Stimulated activated CD4-positive, alpha-beta T cell treated with anti-CD3 and anti-CD28 coated beads, Interleukin-4, amount 100 ng/mL, for 1 hour (primary cell): Measurements from ENCODE around the gene OPA1.
"Not testable (repeated sequence)": the region's sequence is repeated elsewhere in the genome, so short reads cannot be mapped to it uniquely, and the experiment has no call there.

Experiments
- DNase-seq: peaks from one replicate; pipeline ENCODE4 v3.0.0-alpha.2; 2020

Gene OPA1

DNA sequence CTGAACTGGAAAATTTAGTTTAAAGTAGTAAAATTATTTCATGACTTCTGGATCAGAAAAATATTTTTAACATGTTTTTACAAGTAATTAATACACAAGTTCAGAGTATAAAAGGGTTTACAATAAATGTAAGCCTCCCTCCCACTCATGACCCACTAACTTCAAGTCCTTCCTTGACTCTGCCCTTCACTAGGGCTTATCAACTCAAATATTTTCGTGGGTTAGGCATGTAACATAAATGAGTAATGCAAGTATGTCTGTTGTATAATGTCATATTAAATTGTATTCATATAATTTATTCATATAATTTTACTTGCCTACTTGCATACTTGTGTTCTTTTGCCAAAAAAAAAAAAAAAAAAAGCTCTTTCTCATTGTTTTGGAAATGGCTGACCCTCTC lies 3.4 kb upstream of the OPA1 start:
- no peak for DNase-seq

DNA sequence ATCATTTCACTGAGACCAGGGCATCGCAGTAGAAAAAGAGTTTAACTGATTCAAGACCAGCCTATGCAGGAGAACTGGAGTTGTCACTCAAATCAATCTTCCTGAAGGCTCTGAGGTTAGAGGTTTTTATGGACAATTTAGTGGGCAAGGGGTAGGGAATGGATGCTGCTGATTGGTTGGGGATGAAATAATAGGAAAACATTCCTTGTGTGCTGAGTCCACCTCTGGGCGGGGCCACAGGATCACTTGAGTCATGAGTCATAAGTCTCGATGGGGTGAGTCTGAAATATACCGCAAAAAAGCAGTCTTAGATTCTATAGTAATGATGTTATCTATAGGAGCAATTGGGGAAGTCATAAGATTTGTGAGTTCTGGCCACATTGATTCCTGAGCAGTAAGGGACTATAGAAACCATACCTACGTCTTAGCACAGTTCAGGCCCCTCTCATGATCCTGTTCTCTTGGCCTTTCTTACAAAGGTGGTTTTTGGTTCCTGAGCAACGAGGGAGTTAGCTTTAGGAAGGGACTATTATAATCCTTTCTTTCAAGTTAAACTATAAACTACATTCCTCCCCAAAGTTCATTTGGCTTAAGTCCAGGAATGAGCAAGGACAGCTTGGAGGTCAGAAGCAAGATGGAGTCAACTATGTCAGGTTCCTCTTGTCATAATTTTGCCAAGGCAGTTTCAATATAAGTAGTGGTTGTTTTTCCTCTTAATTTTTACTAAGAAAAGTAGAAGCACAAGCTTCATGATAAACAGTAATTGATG lies 2.7 kb upstream of the OPA1 start:
- no peak for DNase-seq

DNA sequence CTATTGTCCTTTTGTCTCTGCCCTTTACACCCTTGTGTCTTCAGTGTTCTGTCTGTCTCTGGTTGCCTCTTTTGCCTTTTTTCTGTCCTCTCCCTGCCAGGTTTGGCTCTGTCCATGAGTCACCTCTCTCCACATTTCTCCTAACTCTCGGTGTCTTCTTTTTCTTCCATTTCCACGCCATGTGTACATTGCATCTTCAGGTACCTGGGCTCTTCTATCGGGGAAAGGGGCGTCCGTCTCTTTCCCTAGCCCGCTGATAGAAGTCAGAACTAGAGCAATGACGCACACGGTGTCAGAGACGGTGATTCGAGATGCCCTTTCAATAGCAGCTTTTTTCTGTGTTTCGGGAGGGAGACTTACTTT lies 641 bp downstream of the OPA1 start:
- DNase-seq = peak; percentile 33

DNA sequence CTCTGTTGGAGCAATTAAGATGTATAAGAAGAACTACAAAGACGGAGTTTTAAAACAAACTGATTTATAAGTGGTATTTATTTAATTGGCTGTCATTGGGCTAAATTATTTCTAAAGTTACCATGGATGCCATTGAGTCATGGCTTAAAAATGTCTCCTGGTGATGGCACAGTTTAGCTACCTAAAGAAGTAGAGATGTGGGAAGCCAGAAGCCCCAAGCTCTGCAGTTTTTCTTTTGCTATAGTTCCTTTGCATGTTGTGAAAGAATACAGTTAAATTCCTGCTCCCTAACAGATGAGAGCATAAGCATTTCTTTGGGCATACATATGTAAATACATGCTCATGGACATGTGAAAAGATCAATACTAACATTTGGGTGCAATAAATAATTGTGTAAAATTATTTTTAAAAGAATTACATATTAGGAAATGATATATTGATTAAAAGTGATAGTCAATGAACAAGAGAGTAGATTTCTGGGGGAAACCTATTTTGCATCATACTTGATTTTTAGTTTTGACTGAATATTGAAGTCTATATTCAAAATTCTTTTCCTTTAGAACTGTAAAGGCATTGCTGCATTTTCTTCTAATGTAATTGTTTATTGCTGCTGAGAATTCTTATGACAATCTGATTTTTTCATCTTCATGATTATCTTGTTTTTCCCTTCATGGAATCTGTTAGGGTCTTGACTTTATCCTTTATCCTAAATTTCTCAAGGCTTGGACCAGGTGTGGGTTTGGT lies 2.1 kb downstream of the OPA1 start:
- no peak for DNase-seq

DNA sequence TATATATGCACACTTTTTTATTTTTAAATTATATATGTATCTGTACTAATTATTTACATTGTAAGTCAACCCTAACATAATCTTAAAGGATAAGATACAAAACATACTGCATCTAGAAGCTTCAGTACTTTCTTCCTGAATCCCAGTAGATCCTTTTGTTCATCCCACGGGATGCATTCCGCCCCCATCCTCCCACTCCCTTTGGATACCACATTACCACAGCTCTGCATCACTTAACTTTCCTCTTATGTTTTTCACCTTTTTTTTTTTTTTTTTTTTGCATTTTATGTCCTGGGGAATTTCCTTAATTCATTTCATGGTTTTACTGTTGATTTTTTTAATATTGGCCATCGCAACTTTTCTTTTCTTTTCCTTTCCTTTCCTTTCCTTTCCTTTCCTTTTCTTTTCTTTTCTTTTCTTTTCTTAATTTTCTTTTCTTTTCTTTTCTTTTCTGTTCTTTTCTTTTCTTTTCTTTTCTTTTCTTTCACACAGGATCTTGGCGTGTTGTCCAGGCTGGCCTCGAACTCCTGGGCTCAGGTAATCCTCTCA lies 3.0 kb downstream of the OPA1 start:
- DNase-seq = no peak

DNA sequence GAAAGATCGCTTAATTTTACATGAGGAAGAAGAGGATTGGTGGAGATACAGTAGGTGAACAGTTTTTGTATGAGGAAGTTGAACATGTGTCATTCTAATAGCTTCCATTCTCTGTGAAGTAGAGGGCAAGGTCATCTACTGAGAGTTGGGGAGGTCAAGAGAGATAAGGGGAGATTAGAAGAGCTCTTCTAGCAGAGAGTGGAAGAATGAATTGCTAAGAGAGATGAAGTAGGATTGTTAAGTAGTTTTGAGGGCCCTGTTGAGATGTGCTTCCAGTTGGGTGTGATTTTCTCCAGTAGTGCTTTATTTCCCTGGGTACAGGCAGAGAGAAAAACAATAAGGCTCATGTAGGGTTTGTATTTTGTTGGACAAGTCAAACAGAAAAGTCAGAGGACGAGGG lies 5.2 kb downstream of the OPA1 start:
- no peak for DNase-seq

DNA sequence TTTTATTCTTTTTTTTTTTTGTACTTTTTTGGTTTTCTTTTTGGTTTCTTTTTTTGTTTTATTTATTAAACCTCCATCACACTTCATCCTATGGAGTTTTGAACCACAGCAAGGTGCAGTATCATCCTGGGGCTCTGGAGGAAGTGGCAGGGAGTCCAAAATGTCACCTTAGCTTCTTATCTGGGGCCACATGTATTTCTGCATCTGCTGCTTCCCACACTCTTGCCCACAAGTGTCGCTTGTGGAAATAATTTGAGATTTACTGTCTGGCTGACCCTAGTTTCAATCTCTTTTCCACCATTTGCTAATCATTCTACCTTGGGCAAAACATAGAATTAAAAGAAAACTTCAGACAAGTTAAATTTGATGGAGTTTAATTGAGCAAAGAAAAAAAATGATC lies 6.4 kb downstream of the OPA1 start:
- DNase-seq = no peak

DNA sequence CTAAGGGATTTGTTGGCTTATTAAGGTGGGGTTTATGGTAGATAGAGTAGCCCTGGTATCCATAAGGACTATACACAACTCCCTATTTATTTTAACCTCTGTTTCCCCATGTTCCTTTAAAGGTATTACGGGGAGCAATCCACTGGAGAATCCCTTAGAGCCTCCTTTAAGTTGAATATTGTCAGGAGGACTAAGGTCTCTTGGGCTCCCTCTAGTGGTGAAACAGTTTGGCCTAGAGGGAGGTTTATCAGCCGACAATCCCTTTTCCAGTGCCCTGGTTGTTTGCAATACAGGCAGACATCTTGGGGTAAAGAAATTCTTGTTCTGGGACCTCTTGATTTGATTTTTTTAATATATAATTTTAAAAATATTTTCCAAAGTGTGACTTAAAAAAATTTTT lies 12.9 kb downstream of the OPA1 start:
- peak; percentile 19 for DNase-seq

DNA sequence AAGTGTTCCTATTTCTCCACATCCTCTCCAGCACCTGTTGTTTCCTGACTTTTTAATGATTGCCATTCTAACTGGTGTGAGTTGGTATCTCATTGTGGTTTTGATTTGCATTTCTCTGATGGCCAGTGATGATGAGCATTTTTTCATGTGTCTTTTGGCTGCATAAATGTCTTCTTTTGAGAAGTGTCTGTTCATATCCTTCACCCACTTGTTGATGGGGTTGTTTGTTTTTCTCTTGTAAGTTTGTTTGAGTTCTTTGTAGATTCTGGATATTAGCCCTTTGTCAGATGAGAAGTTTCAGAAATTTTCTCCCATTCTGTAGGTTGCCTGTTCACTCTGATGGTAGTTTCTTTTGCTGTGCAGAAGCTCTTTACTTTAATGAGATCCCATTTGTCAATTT lies 13.9 kb downstream of the OPA1 start:
- not testable (repeated sequence) for DNase-seq

DNA sequence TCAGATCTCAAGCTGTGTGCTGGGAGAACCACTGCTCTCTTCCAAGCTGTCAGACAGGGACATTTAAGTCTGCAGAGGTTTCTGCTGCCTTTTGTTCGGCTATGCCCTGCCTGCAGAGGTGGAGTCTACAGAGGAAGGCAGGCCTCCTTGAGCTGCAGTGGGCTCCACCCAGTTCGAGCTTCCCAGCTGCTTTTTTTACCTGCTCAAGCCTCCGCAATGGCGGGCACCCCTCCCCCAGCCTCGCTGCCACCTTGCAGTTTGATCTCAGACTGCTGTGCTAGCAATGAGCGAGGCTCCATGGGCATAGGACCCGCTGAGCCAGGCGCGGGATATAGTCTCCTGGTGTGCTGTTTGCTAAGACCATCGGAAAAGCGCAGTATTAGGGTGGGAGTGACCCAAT lies 17.5 kb downstream of the OPA1 start:
- not testable (repeated sequence) for DNase-seq

DNA sequence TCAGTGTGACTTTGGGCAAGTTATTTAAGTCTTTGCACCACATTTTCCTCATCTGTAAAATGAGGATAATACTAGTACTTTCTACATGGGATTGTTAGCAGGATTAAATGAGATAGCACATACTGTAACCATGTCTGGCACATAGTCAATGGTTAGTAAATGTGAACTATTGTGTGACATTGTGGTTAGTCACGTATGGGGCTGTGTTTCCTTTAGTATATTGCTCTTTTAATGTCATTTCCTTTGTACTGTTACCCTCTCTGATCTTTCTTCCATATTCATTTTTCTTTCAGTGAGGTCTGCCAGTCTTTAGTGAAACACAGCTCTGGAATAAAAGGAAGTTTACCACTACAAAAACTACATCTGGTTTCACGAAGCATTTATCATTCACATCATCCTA lies 21.4 kb downstream of the OPA1 start:
- DNase-seq = no peak

DNA sequence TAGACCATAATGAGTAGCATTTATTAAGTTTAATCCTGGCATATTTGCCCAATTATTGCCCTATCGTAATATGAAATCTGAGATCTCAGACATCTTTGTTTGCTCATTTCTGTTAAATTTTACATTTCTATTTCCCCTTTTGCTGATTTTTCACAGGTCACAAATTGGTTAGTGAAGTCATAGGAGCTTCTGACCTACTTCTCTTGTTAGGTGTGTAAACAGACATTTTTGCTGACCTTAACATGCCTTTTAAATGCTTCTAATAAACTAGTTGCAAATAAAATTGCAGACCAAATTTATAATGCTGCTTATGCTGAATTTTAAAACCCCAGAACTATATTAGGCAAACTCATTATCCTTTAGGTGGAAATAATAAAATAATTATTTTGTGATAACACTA lies 24.6 kb downstream of the OPA1 start:
- DNase-seq = no peak

DNA sequence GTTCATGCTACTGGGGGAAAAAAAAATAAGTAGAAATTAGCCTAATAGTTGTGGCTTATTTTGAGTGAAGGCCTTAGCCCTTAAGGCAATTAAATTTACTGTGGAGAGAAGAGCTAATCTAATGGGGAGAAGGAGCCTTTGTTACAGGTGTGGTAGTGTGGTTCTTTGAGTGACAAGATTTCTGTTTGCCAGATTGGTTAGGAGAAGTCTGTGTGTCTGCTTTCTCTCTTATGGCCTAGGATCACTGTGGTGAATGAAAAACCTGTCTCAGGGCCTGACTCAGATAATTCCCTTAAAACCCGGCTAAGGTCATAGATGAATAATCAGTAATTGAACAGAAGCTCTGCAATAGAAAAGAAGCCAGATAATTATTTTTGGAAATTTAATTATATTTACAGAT lies 27.0 kb downstream of the OPA1 start:
- no peak for DNase-seq

DNA sequence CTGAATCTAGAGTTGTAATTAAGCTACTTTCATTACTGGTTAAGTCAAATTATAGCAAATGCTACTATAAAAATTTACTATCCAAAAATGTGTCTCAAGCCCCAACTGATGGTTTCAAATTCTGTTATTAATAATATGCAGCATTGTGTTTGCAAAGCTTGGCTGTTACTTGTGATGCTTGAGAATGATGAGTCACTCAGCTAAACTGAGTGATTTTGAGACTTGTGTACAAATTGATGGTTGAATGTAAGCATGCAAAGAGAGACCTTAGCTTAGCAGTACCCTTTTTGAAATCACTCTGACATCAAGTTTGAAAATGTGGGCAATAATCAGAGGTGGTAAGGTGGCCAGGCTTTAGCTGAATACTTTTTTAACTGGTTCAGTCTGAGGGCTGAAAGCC lies 27.6 kb downstream of the OPA1 start:
- no peak for DNase-seq

DNA sequence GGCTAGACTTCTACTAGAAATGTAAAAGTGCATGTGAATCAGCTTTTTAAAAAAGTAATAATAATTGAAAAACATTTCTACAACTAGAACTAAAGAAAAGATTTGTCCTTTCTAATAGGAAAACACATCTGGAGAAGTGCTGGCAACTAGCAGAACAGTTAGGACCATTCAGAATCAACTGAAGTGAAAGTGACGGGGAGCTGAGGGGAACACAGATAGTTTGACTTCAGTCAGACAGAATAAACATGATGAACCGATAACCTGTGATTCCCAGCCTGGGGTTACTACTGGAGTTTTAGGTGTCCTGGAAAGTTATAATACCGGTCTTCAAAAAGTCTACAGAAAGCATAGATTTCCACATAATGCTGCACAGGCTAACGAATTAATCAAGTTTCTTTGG lies 28.1 kb downstream of the OPA1 start:
- DNase-seq = no peak

DNA sequence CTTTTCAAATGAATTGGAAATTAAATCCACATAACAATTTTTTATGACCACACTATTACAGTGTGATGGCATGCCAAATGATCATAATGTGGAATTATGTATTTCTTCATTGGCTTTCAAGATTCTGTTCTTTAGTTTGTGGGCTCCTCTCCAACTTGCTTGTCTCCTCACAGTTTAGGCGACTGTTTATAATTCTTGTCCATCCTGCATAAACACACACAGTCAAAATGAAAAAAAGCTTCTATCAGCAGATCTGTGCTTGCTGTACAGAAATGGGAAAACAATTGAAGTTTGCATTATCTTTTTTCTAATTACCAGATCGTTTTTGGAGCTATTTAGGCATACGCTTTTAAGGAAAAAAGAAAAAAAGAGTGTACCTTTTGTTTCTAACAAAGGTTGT lies 37.0 kb downstream of the OPA1 start:
- no peak for DNase-seq

DNA sequence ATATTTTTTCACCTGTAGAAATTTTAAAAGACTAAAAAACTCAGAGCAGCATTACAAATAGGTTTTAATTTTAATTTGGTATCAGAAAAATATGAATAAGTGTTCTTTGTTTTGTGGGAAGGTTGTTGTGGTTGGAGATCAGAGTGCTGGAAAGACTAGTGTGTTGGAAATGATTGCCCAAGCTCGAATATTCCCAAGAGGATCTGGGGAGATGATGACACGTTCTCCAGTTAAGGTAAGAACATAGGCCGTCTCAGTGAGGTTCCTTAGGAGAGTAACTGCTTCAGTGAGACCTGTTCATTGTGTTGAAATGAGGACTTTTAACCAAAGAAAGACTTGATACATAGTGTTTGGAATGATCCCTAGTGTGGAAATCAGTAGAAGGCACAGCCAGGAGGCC lies 44.8 kb downstream of the OPA1 start:
- DNase-seq = no peak

DNA sequence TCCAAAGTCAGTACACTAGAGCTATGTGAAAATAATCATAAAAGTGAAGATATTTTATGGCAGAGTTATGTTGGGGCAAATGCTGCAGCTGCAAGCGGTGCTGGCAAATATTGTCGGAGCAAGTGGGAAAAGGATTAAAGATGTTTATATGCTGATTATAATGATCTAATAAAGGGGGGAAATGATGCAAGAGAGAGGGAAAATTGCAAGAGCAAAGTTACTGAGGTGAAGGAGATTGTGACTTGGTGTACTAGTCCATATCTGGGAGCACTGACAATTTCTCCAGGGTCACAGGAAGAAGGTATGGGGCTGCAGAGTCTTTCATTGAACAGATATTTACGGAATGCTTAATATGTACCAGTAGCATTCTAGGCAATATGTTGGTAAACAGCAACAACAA lies 45.8 kb downstream of the OPA1 start:
- no peak for DNase-seq

DNA sequence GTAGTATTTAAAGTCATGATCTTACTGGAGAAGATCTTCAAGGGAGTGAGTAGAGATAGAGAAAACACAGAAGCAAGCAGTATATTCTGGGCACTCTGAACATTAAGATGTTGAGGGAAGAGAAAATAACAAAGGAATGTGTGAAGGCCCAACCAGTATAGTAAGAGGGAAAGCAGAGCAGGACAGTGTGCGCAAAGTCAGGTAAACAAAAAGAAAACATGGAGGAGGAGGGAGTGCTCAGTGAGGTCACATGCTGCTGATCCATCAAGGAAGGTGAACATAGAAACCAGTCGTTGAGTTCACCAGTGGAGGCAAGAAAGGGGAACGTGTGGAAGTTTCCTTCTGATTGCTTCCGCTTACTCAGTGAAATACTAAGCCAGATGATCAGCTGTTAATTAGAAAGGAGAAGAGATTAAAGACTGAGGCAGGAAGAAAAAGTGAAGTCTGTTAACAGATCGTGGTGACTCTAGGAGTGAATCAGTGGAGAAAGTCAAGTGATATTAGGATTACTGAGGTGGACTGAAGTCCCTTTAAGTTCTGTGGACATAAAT lies 47.2 kb downstream of the OPA1 start:
- DNase-seq = no peak

DNA sequence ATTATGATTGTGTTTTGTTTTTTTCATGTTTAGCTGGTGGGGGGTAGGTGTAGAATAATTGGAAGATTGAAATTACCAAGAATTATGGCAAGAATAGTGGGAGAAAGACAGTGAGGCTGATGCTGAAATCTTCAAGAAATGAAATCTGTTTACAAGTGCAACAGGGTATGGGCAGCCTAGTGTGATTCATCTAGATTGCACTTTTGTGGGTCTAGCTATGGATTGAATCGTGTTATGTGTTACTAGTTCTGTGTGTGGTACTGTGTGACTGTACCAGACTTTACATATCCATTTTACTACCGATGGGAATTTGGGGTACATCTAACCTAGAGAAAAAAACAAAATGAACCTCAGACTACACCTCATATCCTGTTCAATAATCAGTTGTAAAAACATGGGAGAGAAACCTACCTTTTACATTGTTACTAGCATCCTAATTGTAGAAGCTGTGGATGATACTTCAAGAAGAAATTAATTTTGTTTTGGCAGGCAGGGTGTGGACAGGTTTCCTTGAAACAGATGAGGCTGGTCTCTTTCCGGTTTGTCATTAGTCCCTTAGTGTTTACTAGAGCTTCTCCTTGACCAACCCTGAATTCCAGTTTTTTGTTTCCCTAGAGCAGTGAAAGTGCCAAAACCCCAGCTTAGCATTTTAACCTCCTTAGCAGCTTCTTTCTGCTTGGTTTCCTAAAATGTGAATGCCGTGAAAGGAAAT lies 47.9 kb downstream of the OPA1 start:
- no peak for DNase-seq

DNA sequence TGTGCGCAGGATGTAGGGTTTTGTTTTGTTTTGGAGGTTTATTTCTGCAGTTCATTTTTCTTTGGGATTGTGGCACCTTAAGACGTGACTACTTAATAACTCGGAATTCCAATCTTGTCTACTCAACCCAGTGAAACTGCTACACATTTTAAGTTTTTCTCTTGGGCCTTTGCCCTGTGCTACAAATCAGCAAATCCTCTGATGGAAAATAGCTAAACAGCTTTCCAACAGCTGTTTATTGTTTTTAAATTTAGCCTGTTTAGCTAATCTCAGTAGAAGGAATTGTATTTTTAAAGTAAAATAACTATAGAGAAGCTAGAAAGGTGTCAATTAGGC lies 48.4 kb downstream of the OPA1 start:
- no peak for DNase-seq

DNA sequence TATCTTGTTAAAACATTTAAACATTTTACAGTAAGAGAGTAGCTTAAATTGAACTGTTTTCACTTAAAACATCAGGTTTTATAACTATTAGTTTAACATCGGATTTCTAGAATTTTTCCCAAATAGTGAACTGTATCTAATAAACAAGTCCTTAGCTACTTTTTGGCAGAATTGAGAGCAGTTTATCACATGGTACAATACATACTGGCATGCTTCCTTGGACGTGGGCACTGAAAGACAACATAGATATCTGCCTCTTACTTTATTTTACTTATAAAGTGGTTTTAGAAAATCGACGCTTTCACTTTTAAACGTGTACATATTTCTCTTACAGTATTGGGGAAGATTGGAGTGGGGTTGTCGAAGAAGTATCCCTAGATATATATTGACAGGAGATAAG lies 52.8 kb downstream of the OPA1 start:
- DNase-seq = no peak

DNA sequence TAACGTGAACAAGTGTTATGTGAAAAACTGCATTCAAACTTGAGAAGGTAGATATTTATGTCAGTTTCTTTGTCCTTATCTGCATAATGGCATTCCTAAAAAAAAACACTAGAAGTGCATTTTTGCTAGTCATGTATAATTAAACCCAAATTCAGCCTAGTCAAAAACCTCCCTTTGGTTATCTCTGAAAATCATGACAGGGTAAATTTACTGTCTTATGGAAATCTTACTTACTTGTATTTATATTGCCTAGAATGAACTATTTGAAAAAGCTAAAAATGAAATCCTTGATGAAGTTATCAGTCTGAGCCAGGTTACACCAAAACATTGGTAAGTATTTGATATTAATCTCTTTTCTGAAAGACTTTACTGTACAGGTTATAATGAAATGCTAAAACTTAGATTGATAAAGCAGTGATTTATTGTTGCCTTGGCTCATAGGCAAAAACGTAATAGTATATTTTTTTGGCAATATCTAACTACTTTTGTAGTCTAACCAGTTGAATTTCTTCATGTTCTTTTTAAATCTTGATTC lies 55.6 kb downstream of the OPA1 start:
- no peak for DNase-seq
